ENCODE results near the gene HEXA. TPM values are rescaled to one million over a fixed set of nuclear protein-coding genes. Genes with fewer than 3 reads are reported as not detected.

HEXA gene
- total RNA-seq, 1 experiment from 2014 or later = 199 TPM

DNA sequence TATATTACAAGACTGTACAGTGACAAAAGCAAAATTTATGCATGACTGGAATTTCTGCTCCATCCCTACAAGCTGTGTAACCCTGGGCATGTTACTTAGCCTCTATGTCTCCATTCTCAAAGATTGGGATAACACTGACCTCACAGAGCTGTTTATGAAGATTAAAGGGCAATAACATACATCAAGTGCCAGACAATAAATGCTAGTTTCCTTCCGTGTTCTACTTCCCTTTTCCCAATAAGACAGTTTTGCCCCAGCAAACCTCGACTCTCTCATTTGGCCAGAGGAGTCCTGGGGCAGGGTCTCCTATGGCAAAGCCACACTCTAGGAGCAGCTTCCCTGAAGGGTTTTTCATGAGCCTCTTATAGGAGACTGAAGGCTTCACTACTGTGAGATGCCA is 7.5 kb downstream of the HEXA start:
- no peaks in the 10 kb centered on the region for H3K36me3 ChIP-seq (ENCODE audit: control insufficient read depth, insufficient read depth, low read length)
- CTCF ChIA-PET = no interaction called here
- BruUV-seq (replicated peaks) = no TSS peak
- ATAC-seq = no peak
- no peak overlapping the region for H3K4me3 ChIP-seq (ENCODE audit: low read depth in 2 of 2, low read length in 2 of 2)
- H3K9me3 ChIP-seq (ENCODE audit: control insufficient read depth, insufficient read depth, low read depth, low read length) = no peaks in the 10 kb centered on the region
- intact Hi-C loops (cut with micrococcal nuclease; ENCODE audit: unreplicated experiment) (no loop called here), in situ Hi-C loops (cut with HindIII; ENCODE audit: low pct_unique_long_range_greater_than_20kb, low sequenced_read_pairs) (no loop called here)
- H3K4me1 ChIP-seq (ENCODE audit: control insufficient read depth, insufficient read depth, low read length) = no peaks in the 10 kb centered on the region
- no peaks in the 10 kb centered on the region for H3K27me3 ChIP-seq (ENCODE audit: control insufficient read depth, insufficient read depth, low read length)
- no peak overlapping the region for H3K27ac ChIP-seq (ENCODE audit: low read length)
- no peak for DNase-seq (ENCODE audit: low read depth, low spot score)
- POLR2A ChIA-PET = no interaction called here
- TF ChIP-seq TCF7L2 (IDR thresholded peaks at IDR 0.05; ENCODE audit: low read depth, low read length) (no peak), SIN3A (IDR thresholded peaks at IDR 0.05; ENCODE audit: borderline replicate concordance, insufficient read depth, low read depth, low read length) (no peak), POLR2AphosphoS5 (IDR thresholded peaks at IDR 0.05; ENCODE audit: low read depth, low read length) (no peak)
- TF ChIP-seq, protein P1, sequence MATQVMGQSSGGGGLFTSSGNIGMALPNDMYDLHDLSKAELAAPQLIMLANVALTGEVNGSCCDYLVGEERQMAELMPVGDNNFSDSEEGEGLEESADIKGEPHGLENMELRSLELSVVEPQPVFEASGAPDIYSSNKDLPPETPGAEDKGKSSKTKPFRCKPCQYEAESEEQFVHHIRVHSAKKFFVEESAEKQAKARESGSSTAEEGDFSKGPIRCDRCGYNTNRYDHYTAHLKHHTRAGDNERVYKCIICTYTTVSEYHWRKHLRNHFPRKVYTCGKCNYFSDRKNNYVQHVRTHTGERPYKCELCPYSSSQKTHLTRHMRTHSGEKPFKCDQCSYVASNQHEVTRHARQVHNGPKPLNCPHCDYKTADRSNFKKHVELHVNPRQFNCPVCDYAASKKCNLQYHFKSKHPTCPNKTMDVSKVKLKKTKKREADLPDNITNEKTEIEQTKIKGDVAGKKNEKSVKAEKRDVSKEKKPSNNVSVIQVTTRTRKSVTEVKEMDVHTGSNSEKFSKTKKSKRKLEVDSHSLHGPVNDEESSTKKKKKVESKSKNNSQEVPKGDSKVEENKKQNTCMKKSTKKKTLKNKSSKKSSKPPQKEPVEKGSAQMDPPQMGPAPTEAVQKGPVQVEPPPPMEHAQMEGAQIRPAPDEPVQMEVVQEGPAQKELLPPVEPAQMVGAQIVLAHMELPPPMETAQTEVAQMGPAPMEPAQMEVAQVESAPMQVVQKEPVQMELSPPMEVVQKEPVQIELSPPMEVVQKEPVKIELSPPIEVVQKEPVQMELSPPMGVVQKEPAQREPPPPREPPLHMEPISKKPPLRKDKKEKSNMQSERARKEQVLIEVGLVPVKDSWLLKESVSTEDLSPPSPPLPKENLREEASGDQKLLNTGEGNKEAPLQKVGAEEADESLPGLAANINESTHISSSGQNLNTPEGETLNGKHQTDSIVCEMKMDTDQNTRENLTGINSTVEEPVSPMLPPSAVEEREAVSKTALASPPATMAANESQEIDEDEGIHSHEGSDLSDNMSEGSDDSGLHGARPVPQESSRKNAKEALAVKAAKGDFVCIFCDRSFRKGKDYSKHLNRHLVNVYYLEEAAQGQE (IDR thresholded peaks at IDR 0.05; ENCODE audit: insufficient read depth in 1 of 2, low read depth in 2 of 2, low read length in 1 of 2) = no peak
- TF ChIP-seq, protein P2, sequence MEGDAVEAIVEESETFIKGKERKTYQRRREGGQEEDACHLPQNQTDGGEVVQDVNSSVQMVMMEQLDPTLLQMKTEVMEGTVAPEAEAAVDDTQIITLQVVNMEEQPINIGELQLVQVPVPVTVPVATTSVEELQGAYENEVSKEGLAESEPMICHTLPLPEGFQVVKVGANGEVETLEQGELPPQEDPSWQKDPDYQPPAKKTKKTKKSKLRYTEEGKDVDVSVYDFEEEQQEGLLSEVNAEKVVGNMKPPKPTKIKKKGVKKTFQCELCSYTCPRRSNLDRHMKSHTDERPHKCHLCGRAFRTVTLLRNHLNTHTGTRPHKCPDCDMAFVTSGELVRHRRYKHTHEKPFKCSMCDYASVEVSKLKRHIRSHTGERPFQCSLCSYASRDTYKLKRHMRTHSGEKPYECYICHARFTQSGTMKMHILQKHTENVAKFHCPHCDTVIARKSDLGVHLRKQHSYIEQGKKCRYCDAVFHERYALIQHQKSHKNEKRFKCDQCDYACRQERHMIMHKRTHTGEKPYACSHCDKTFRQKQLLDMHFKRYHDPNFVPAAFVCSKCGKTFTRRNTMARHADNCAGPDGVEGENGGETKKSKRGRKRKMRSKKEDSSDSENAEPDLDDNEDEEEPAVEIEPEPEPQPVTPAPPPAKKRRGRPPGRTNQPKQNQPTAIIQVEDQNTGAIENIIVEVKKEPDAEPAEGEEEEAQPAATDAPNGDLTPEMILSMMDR (IDR thresholded peaks at IDR 0.05) = no peak

DNA sequence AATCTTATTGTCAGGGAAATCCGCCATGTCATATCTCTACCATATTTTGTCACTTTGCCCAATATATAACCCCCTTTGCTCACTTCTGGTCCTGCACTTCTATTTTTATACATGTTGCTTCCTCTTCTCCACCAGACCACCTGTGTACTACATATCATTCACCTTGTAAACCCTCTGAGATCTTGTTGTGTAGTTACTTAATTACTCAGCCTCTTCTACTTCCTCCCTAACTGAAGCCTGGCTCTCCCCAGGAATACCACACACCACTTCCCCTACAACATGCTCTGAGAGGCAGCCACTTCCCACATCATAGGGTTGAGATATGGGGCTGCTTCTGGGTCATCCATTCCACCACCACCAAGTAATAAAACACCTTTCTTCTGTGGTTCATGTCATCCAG is 10.0 kb downstream of the HEXA start:
- intact Hi-C loops (cut with micrococcal nuclease; ENCODE audit: unreplicated experiment) (no loop called here), in situ Hi-C loops (cut with HindIII; ENCODE audit: low pct_unique_long_range_greater_than_20kb, low sequenced_read_pairs) (no loop called here)
- ATAC-seq (no peak), DNase-seq (ENCODE audit: low read depth, low spot score) (no peak)
- H3K4me1 ChIP-seq (ENCODE audit: control insufficient read depth, insufficient read depth, low read length) = no peaks in the 10 kb centered on the region
- CTCF ChIA-PET = interaction anchor here (0.6 kb wide), 1 partner anchor 167 kb away, joined by 3 read pairs; no protein-coding TSS in a partner anchor
- POLR2A ChIA-PET = no interaction called here
- BruUV-seq (replicated peaks) = no TSS peak
- no peaks in the 10 kb centered on the region for H3K36me3 ChIP-seq (ENCODE audit: control insufficient read depth, insufficient read depth, low read length)
- no peak for TF ChIP-seq POLR2AphosphoS5 (IDR thresholded peaks at IDR 0.05; ENCODE audit: low read depth, low read length)
- TF ChIP-seq, protein P1 (IDR thresholded peaks at IDR 0.05; ENCODE audit: insufficient read depth in 1 of 2, low read depth in 2 of 2, low read length in 1 of 2) = no peak
- no peak for TF ChIP-seq TCF7L2 (IDR thresholded peaks at IDR 0.05; ENCODE audit: low read depth, low read length)
- TF ChIP-seq SIN3A (IDR thresholded peaks at IDR 0.05; ENCODE audit: borderline replicate concordance, insufficient read depth, low read depth, low read length) = no peak
- H3K9me3 ChIP-seq (ENCODE audit: control insufficient read depth, insufficient read depth, low read depth, low read length) = no peaks in the 10 kb centered on the region
- no peak overlapping the region for H3K4me3 ChIP-seq (ENCODE audit: low read depth in 2 of 2, low read length in 2 of 2)
- no peak overlapping the region for H3K27ac ChIP-seq (ENCODE audit: low read length)
- H3K27me3 ChIP-seq (ENCODE audit: control insufficient read depth, insufficient read depth, low read length) = no peaks in the 10 kb centered on the region

All from Panc1 (cell line).